Measurements from ENCODE around the gene EVL.
A peak's percentile ranks its signal among the peaks of the same experiment; 100 is the strongest.

The EVL gene

DNA sequence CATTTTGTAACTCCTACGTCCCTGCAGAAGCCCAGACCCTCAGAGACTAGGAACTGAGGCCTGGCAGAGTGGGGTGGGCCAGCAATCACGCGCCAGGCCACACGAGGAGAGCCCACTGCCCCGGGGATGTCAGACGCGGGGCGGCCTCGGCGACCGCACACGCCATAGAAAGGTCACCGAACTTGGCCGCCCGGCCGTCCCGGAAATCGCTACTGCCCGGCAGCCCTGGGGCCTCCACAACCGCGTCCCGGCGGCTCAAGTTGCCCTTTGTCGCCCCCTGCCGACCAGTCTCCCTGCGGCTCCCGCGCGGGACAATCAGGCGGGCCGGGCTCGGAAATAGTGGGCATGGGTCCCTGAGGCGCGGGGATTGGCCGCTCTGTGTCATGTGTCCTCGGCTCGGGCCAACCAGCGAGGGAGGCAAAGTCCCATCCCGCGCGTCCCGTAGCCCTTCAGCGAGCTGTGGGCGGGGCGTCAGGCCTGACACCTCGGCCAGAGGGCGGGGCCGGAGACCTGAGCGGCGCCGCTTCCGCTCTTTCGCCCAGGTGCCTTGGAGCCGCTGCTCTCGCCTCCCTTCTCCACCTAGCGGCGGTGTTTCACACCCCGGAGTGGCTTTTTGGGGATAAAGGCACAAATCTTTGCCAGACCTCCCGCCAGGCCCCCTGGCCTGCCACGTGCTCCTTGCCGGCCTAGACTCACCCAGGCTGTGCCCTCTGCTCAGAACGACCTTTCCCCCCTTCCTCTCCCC lies 127.6 kb downstream of the EVL start:
- TF ChIP-seq CTCF (conservative IDR thresholded peaks at IDR 0.05), result peak; percentile 95

More for the DNA sequence above, 127.6 kb downstream of the EVL start:
- H3K27ac ChIP-seq, result peak overlapping the region; percentile 85

Measured in VCaP (cell line).